ENCODE data around the gene GJE1.

The GJE1 gene

GRCh38 chr6:142165227-142165626, 32.5 kb downstream of the GJE1 start:
- DNase-seq (ENCODE audit: low spot score): no peak

GRCh38 chr6:142167071-142167470, 34.3 kb downstream of the GJE1 start:
- no peak for DNase-seq (ENCODE audit: low spot score)

- DNase-seq (ENCODE audit: low spot score): no peak
Measured at GRCh38 chr6:142167486-142167885, 34.8 kb downstream of the GJE1 start.

- DNase-seq (ENCODE audit: low spot score): no peak
Measured at GRCh38 chr6:142171351-142171750, 38.6 kb downstream of the GJE1 start.

GRCh38 chr6:142172758-142173157, 40.0 kb downstream of the GJE1 start:
- no peak for DNase-seq (ENCODE audit: low spot score)

GRCh38 chr6:142173980-142174379, 41.3 kb downstream of the GJE1 start:
- DNase-seq (ENCODE audit: low spot score): no peak

GRCh38 chr6:142174703-142175102, 42.0 kb downstream of the GJE1 start:
- no peak for DNase-seq (ENCODE audit: low spot score)

- DNase-seq (ENCODE audit: low spot score): no peak
Measured at GRCh38 chr6:142178129-142178528, 45.4 kb downstream of the GJE1 start.

- DNase-seq (ENCODE audit: low spot score): no peak
Measured at GRCh38 chr6:142182004-142182403, 49.3 kb downstream of the GJE1 start.

GRCh38 chr6:142183351-142183750, 50.6 kb downstream of the GJE1 start:
- no peak for DNase-seq (ENCODE audit: low spot score)

- no peak for DNase-seq (ENCODE audit: low spot score)
Measured at GRCh38 chr6:142184307-142184706, 51.6 kb downstream of the GJE1 start.
